NCI-H345 (cell line): ENCODE data around the gene SNORC.

Source experiments
- DNase-seq: peaks from one replicate; lab custom pipeline; 2025; lab: John Stamatoyannopoulos, UW

Gene SNORC

DNA sequence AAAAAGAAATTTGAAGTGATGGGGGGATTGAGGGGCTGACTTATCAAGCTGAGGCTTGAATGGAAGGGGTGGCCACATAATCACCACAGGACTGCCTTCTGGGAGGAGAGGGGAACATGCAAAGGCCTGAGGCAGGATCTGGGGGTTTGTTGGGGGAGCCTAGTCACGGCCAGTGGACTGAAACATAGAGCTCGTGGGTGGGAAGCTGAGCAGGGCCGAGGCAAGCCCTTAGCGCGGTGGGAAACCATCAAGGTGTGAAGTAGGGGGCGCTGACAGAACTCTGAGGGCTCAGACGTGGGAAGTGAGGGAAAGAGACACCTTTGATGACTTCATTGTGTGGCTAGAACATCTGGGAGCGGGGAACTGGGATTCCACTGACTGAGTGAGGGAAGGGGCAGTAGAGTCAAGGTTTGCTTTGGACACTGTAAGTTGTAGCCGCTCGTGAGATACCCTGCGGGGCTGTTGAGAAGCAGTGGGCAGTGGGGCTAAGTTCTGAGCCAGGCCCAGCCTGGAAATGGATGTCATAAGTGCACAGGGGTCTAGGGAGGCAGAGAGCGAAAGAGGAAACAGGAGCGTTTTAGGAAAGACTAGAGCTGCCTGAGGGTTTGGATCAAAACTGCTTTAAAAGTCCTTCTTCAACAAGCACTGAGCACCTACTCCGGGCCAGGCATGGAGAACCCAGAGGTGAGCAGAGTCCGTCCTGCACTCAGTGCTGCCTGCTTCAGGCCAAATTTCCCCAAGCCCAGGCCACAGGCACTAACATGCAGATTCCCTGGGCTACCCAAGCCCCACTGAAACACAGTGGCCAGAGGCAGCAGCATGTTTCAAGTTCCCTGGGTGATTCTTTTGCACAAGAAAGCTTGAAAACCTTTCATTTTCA is 686 bp upstream of the SNORC start:
- DNase-seq, result no peak

GRCh38 chr2:232870766-232871371 is 805 bp downstream of the SNORC start:
- no peak for DNase-seq

GRCh38 chr2:232871418-232871834 is 1.4 kb downstream of the SNORC start:
- DNase-seq, result no peak

GRCh38 chr2:232871835-232872736 is 2.0 kb downstream of the SNORC start:
- DNase-seq, result no peak

DNA sequence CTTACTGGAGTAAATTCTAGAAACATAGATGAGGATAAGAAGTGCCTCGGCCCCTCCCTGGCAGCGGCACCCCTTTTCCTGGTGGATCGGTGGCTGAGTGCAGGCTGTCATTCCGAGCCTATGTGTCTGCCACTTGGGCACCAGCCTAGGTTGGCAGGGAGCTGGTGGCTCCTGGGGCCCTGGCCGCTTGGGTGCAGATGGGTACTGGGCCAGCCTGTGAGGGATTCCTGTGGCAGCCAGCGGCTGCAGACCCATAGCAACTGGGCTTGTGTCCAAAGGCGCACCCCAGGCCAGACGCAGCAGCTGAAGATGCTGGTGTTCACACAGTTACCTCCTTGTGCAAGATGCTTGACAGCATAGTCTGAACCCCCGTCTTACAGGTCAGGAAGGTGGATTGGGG is 2.8 kb downstream of the SNORC start:
- DNase-seq, result no peak

DNA sequence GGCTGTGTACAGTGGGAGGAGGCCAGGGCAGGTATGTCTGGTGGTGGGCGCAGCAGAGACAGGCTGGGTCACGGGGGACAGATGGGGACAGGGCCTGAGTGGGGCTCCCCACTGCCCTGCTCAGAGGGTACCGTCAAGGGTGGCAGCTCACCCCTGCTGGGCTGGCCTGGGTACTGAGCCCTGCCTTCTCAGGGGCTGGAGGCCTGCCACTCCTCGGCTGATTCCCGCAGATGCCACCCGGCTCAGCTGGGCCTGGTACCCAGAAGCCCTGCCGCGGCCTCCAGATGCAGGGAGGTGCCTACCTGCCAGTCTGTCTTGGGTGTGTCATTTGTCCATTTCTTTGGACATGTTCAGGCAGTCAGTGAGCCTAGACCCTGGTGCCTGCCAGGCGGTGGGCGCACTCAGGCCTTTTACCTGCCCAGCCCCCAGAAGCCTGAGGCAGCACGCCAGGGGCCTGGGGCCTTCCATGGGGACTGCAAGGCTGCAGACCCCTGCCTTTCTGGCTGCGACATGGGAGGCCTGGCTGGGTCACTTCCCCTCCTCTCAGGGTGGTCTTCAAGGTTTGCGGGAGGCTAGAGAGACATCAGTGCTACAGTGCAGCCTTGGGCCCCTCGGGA is 3.3 kb downstream of the SNORC start:
- no peak for DNase-seq

DNA sequence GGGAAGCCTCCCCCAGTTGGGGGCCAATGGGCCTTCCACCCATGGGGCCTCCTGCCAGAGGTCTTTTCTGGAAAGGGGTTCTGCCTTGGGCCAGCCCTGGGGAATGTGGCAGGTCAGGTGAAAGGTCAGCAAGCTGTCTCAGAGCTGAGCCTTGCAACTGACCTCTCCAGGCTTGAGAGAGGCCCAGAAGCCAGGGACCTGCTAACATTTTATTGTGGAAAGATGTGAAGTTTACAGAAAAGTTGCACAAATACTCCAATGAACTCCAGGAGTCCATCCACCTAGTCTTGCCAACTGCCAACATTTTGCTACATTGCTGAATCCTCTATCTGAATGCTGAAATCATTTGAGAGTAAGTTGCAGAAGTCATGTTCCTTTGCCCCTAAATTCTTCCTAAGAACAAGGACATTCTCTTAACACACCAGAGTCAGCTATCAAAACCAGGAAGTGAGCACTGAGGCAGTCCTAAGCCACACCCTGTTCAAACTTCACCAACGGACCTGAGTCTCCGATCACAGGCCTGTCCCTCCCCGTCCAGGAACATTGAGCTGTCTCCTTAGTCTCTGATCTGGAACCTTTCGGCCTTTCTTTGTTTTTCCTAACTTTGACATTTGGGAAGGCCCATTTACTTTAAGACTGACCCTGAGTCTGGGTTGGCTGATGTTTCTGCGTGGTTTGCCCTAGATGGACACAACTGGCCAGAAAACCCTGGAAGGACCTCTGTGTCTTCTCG is 4.0 kb downstream of the SNORC start:
- DNase-seq, result no peak

DNA sequence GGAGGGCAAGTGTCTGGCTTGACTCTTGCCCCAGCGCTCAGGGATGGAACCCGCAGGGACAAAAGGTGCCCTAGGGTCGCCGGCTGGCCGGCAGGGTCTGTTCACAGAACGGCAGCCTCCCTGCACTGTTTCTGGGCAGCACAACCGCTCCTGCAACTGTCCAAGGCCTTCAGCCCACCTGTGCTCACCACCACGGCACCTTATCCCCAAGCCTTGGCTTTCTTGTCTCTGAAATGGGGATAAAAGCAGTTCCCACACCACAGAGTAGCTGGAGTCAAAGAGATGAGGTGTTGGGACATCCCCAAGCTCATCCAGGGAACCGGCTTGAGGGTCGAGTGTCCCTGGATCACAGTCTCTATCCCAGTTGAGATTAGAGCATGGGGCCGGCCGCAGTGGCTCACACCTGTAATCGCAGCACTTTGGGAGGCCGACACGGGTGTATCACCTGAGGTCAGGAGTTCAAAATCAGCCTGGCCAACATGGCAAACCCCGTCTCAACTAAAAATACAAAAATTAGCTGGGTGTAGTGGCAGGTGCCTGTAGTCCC is 4.7 kb downstream of the SNORC start:
- DNase-seq, result no peak

DNA sequence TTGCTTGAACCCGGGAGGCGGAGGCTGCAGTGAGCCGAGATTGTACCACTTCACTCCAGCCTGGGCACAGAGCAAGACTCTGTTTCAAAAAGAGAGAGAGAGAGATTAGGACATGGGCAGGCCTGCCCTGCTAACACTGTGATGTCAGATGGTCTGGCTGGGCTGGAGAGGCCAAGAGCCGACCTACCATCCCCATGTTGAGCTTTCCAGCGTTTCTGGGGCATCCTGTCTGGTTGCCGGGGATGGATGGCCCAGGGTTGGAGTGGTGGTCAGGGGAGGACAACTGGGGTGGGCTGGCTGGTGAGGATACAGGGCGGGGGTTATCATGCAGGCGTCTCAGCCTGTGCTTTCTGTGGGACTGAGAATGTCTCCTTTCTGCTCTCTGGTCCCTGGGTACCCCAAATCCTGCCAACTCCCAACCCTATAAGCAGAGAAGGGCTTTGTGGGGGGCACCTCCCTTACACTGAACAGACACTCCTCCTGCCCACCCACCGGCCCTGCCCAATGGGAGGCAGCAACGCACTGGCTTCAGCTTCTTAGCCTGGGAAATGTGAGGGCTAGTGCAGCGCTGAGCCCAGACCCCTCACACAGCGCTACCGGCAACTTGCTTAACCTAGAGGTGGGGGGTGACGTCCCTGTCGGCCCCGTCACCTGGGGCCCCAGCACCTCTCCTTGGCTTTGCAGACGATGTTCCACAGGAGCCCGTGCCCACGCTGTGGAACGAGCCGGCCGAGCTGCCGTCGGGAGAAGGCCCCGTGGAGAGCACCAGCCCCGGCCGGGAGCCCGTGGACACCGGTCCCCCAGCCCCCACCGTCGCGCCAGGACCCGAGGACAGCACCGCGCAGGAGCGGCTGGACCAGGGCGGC is 5.4 kb downstream of the SNORC start:
- DNase-seq, result no peak

DNA sequence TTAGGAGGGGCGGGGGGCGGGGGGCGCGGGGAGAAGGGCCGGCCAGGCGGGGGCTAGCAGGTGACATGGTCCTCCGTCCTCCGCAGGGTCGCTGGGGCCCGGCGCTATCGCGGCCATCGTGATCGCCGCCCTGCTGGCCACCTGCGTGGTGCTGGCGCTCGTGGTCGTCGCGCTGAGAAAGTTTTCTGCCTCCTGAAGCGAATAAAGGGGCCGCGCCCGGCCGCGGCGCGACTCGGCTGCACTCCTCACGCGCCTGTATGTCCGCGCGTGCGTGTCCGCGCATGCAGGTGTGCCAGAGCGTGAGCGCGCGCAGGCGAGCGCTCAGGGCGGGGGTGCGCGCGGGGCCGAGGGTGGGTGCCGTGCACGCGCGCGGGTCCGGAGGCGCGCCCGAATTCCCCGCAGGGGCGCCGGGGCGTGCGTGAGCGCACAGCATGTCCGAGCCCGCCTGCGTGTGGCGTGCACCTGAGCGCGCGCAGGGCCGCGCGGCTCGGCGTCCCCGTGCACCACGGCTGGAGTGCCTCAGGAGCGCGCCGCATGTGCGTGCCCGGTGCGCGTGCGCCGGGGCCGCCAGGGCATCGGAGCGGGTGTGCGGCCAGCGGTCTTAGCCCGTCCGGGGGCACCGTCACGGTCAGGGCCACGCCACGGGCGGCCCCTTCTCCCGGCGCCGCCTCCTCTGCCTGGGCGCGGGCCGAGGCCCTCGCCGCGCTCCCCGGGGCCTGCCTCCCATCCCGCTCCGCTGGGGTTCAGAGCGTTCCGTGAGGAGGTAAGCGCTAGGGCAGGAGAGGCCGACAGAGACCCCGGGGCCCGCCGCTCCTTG is 6.3 kb downstream of the SNORC start:
- DNase-seq, result peak; percentile 67

- DNase-seq, result no peak
Observed at GRCh38 chr2:232876978-232877441, 6.9 kb downstream of the SNORC start.

DNA sequence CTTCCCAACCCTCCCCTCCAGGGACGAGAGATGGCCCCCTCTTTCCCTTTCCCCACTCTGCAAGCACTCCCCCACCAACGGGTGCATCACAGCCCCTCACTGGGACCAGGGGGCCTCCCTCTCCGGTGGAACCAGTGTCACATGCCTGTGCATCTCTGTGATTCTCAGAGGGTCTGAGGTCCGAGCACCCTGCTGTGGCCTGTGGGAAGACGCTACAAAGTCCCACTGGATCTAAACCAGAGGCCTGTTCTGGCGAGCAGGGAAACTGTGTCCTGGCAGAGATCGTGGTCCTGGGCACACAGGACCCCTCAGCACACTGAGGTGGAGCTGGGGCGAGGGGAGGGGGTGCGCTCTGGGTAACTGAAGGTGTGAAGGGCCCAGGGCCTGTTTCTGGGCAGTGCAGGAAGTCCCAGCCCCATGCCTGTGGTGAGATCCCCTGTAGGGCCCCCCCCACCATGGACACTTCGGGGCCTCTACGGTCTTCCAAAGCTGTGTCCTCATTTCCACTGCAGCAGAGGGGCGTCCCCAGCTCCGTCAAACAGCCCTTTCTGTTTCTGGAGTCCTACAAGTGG is 8.0 kb downstream of the SNORC start:
- no peak for DNase-seq

DNA sequence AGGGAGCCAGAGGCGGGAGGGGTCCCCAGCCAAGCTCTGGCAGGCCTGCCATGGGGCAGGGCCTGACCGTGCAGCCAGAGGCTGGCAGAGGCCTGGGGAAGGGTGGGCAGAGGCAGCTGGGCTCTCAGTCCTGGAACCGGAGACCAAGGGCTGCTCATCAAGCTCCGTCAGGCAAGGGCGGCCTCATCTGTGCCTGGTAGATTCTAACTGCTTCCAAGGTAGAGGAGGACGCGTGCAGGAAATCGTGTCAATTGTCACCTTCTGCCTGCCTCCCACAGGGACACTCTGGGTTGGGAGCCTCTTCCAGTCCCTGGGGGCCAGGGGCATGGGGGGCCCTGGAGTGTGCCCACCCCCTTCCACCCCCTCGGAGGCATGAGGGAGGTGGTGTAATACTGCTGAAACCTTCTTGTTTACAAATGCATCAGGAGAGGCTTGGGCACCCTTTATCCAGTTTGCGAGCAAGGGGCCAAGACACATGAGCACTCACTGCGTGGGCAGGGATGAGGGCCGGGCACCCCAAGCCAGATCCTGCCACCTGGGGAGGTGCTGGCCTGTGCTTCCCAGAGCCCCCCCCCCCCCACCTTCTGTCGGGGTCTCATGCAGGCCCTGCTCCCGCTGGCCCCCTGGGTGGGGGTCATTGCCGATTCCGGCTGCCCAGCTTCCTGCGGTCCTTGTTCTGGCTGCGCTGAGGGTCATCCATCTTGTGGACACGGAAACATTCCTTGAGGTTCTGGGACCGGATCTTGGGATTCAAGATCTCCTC is 9.0 kb downstream of the SNORC start:
- DNase-seq, result no peak

- DNase-seq, result no peak
Observed at GRCh38 chr2:232879618-232880494, 9.8 kb downstream of the SNORC start.

DNA sequence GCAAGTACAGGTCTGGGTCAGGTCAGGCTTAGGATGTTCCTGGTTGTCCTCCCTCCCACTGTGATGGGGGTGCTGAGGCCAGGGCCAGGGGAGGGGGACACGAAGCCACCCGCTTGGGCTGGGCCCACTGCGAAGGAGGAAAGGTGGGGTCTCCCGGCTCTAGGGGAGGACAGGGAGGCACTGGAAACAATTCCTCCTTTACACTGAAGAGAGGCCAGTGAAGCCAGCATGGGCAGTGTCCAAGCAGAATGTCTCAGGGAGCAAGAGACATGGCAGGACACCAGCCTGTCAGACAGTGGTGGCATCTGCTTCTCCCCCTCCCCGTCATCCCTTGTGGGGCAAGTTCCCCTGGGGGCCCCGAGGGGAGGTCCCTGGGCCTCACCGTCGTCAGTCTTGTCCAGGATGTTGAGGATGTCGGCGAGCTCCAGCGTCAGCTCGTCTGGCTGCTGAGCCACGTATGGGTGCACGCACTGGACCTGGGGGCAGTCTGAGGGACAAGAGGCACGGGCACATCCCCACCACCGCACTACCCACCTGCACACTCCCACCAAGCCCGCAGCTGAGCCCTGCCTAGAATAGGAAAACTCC is 10.8 kb downstream of the SNORC start:
- DNase-seq, result no peak

DNA sequence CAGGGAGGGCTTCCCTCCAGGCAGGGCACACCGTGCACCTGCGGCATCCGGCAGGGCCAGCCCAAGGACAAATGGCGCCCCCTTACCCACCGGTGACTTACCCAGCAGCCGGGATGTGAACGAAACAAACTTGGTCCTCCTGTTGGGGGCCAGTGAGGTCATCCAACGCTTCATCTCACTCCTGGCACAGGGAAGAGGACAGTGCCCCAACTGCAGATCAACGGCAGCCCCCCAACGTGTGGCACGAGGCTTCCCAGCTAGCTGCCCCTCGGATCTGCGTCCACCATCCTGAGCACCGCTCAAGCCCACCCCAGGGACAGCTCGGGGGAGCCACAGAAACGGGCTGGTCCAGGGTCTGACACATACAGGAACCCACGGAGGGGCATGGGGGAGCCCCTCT is 12.0 kb downstream of the SNORC start:
- no peak for DNase-seq
